Stimulated activated CD8-positive, alpha-beta memory T cell treated with anti-CD3 and anti-CD28 coated beads, Interleukin-12 subunit alpha, Interleukin-12 subunit beta, amount 100 ng/mL, for 24 hours (primary cell): ENCODE results near the gene DYSF.
"Not testable (repeated sequence)": the region's sequence is repeated elsewhere in the genome, so short reads cannot be mapped to it uniquely, and the experiment has no call there.

ENCODE experiments used
- DNase-seq: peaks from one replicate; pipeline ENCODE4 v3.0.0-alpha.2; 2020; ENCODE audit errors: extremely low read depth

The DYSF gene

GRCh38 chr2:71646028-71646427 lies 192.7 kb downstream of the DYSF start:
- no peak for DNase-seq

- DNase-seq, result no peak
Observed at GRCh38 chr2:71647356-71647755, 194.0 kb downstream of the DYSF start.

GRCh38 chr2:71655498-71655897 lies 202.1 kb downstream of the DYSF start:
- DNase-seq, result no peak

GRCh38 chr2:71658256-71658655 lies 204.9 kb downstream of the DYSF start:
- DNase-seq, result not testable (repeated sequence)

- DNase-seq, result no peak
Observed at GRCh38 chr2:71658771-71659170, 205.4 kb downstream of the DYSF start.

GRCh38 chr2:71659868-71660518 lies 206.6 kb downstream of the DYSF start:
- DNase-seq, result no peak

- no peak for DNase-seq
Observed at GRCh38 chr2:71661782-71662181, 208.4 kb downstream of the DYSF start.

- DNase-seq, result no peak
Observed at GRCh38 chr2:71662665-71663394, 209.5 kb downstream of the DYSF start.

- no peak for DNase-seq
Observed at GRCh38 chr2:71664161-71664560, 210.8 kb downstream of the DYSF start.

- no peak for DNase-seq
Observed at GRCh38 chr2:71665168-71666093, 212.1 kb downstream of the DYSF start.

- no peak for DNase-seq
Observed at GRCh38 chr2:71666094-71666474, 212.7 kb downstream of the DYSF start.

GRCh38 chr2:71667256-71668182 lies 214.2 kb downstream of the DYSF start:
- no peak for DNase-seq

- no peak for DNase-seq
Observed at GRCh38 chr2:71668326-71669057, 215.1 kb downstream of the DYSF start.

GRCh38 chr2:71669058-71669456 lies 215.7 kb downstream of the DYSF start:
- no peak for DNase-seq

GRCh38 chr2:71669628-71670429 lies 216.5 kb downstream of the DYSF start:
- no peak for DNase-seq

- no peak for DNase-seq
Observed at GRCh38 chr2:71670430-71670795, 217.1 kb downstream of the DYSF start.

GRCh38 chr2:71671203-71671854 lies 218.0 kb downstream of the DYSF start:
- DNase-seq, result no peak

- DNase-seq, result no peak
Observed at GRCh38 chr2:71671895-71672825, 218.8 kb downstream of the DYSF start.
